Right forelimb (tissue), 1 donor: ENCODE results near the gene MTTP.

Experiments used
- DNase-seq: peaks from one replicate; pipeline ENCODE4 v3.0.0-alpha.2; 2018

MTTP gene

GRCh38 chr4:99593781-99594641 is 19.4 kb downstream of the MTTP start:
- DNase-seq, result no peak

- DNase-seq, result no peak
These were observed 20.2 kb downstream of the MTTP start for GRCh38 chr4:99594818-99595217.

GRCh38 chr4:99606716-99607115 is 32.1 kb downstream of the MTTP start:
- DNase-seq, result no peak

GRCh38 chr4:99608417-99608816 is 33.8 kb downstream of the MTTP start:
- no peak for DNase-seq

GRCh38 chr4:99610605-99611175 is 36.1 kb downstream of the MTTP start:
- peak; percentile 42 for DNase-seq

- no peak for DNase-seq
These were observed 37.7 kb downstream of the MTTP start for GRCh38 chr4:99612281-99612680.

- DNase-seq, result no peak
These were observed 38.1 kb downstream of the MTTP start for GRCh38 chr4:99612704-99613103.

GRCh38 chr4:99614491-99614890 is 39.9 kb downstream of the MTTP start:
- DNase-seq, result no peak

GRCh38 chr4:99615170-99615820 is 40.7 kb downstream of the MTTP start:
- no peak for DNase-seq

GRCh38 chr4:99617374-99617773 is 42.8 kb downstream of the MTTP start:
- no peak for DNase-seq

- DNase-seq, result no peak
These were observed 47.7 kb downstream of the MTTP start for GRCh38 chr4:99622341-99622740.

- DNase-seq, result no peak
These were observed 49.6 kb downstream of the MTTP start for GRCh38 chr4:99624141-99624719.

- DNase-seq, result no peak
These were observed 50.7 kb downstream of the MTTP start for GRCh38 chr4:99625369-99625768.

- DNase-seq, result no peak
These were observed 53.4 kb downstream of the MTTP start for GRCh38 chr4:99628040-99628439.

GRCh38 chr4:99629962-99630554 is 55.4 kb downstream of the MTTP start:
- DNase-seq, result no peak

- no peak for DNase-seq
These were observed 56.3 kb downstream of the MTTP start for GRCh38 chr4:99630857-99631360.

- no peak for DNase-seq
These were observed 59.1 kb downstream of the MTTP start for GRCh38 chr4:99633772-99634171.

GRCh38 chr4:99634742-99635360 is 60.2 kb downstream of the MTTP start:
- DNase-seq, result no peak

- no peak for DNase-seq
These were observed 61.0 kb downstream of the MTTP start for GRCh38 chr4:99635601-99636000.

- no peak for DNase-seq
These were observed 61.8 kb downstream of the MTTP start for GRCh38 chr4:99636422-99636821.

- DNase-seq, result no peak
These were observed 62.5 kb downstream of the MTTP start for GRCh38 chr4:99637174-99637573.

GRCh38 chr4:99640676-99641075 is 66.1 kb downstream of the MTTP start:
- no peak for DNase-seq
